IMR-90 (cell line): ENCODE results near the gene CBS. TPM values are rescaled to one million over a fixed set of nuclear protein-coding genes. Genes with fewer than 3 reads are reported as not detected.

Experiments
- ATAC-seq: fragments of 200-7000 bp; cut with Tn5 transposase; 2 replicates; pipeline ENCODE4 v1.9.1; 2020; ENCODE audit warnings: low read depth, mild to moderate bottlenecking, moderate library complexity
- BruUV-seq: library from RNA; stranded (reverse); fragments of 400-500 nt; replicated peaks from 2 replicates; lab custom pipeline; 2021; lab: Mats Ljungman, UMichigan
- CTCF ChIA-PET: fragments of 300-600 bp; formaldehyde crosslinking; extraction: SDS; loops from one replicate; lab custom pipeline; 2021; ENCODE audit warnings: antibody characterized with exemption; lab: Yijun Ruan, JAX
- POLR2A ChIA-PET: fragments of 300-600 bp; sonication (Branson Sonifier 250); formaldehyde crosslinking; loops from one replicate; lab custom pipeline; 2022; ENCODE audit warnings: antibody characterized with exemption; ENCODE audit not compliant: unreplicated experiment; lab: Charles Lee
- DNase-seq: peaks from one replicate; pipeline ENCODE4 v3.0.0; 2013
- H2AFZ ChIP-seq: replicated peaks from 2 replicates; pipeline ENCODE3; 2013; ENCODE audit warnings: low read length, mild to moderate bottlenecking; ENCODE audit not compliant: poor library complexity
- H2AK5ac ChIP-seq: 2 replicates; pipeline ENCODE4 v1.6.1; 2013; ENCODE audit warnings: low read depth, low read length, inconsistent platforms
- H2AK9ac ChIP-seq: replicated peaks from 2 replicates; pipeline ENCODE3; 2013; ENCODE audit warnings: mild to moderate bottlenecking, low read depth, low read length, moderate library complexity; ENCODE audit not compliant: poor library complexity
- H2BK120ac ChIP-seq: 2 replicates; pipeline ENCODE4 v1.6.1; 2013; ENCODE audit warnings: low read depth, low read length, inconsistent platforms
- H2BK15ac ChIP-seq: 3 replicates; pipeline ENCODE4 v1.6.1; 2013; ENCODE audit warnings: low read depth, low read length, inconsistent platforms
- H2BK20ac ChIP-seq: 2 replicates; pipeline ENCODE4 v1.6.1; 2013; ENCODE audit warnings: low read depth, mild to moderate bottlenecking, inconsistent platforms, low read length, moderate library complexity
- H2BK5ac ChIP-seq: 2 replicates; pipeline ENCODE4 v1.6.1; 2013; ENCODE audit warnings: mild to moderate bottlenecking, low read depth, low read length, inconsistent platforms; ENCODE audit not compliant: poor library complexity, severe bottlenecking
- H3K14ac ChIP-seq: replicated peaks from 2 replicates; pipeline ENCODE4 v1.6.1; 2013; ENCODE audit warnings: low read depth, low read length, inconsistent platforms
- H3K18ac ChIP-seq: 2 replicates; pipeline ENCODE4 v1.6.1; 2013; ENCODE audit warnings: low read depth, low read length, control low read depth
- H3K23ac ChIP-seq: 2 replicates; pipeline ENCODE4 v1.6.1; 2013; ENCODE audit warnings: low read depth, low read length, inconsistent platforms
- H3K27ac ChIP-seq: 2 replicates; pipeline ENCODE4 v1.5.1; 2013; ENCODE audit warnings: mild to moderate bottlenecking, control low read depth, low read length; ENCODE audit not compliant: insufficient read depth
- H3K27me3 ChIP-seq: 2 replicates; pipeline ENCODE4 v1.6.1; 2013; ENCODE audit warnings: low read length; ENCODE audit not compliant: control insufficient read depth, insufficient read depth
- H3K36me3 ChIP-seq: 2 replicates; pipeline ENCODE4 v1.6.1; 2013; ENCODE audit warnings: low read length, mixed read lengths; ENCODE audit not compliant: control insufficient read depth, insufficient read depth
- H3K4ac ChIP-seq: 2 replicates; pipeline ENCODE4 v1.6.1; 2013; ENCODE audit warnings: low read depth, low read length, inconsistent platforms
- H3K4me1 ChIP-seq: 2 replicates; pipeline ENCODE4 v1.6.1; 2013; ENCODE audit warnings: low read length, mixed read lengths; ENCODE audit not compliant: control insufficient read depth, insufficient read depth
- H3K4me2 ChIP-seq: 2 replicates; pipeline ENCODE4 v1.6.1; 2013; ENCODE audit warnings: low read depth, mild to moderate bottlenecking, control low read depth, low read length, moderate library complexity
- H3K4me3 ChIP-seq: 2 replicates; pipeline ENCODE4 v1.5.1; 2013; ENCODE audit warnings: low read depth, mild to moderate bottlenecking, control low read depth, low read length, moderate library complexity; ENCODE audit not compliant: insufficient read depth
- H3K56ac ChIP-seq: 2 replicates; pipeline ENCODE4 v1.6.1; 2013; ENCODE audit warnings: low read length, inconsistent platforms; ENCODE audit not compliant: insufficient read depth; ENCODE audit errors: extremely low read depth
- H3K79me1 ChIP-seq, 2 experiments: 2 replicates each; pipeline ENCODE4 v1.6.1; 2013; ENCODE audit warnings: low read length in 2 of 2, inconsistent platforms in 1 of 2, low read depth in 1 of 2
- H3K9ac ChIP-seq: 2 replicates; pipeline ENCODE4 v1.6.1; 2013; ENCODE audit warnings: low read depth, low read length, control low read depth
- H3K9me1 ChIP-seq: 2 replicates; pipeline ENCODE4 v1.6.1; 2013; ENCODE audit warnings: low read length, inconsistent platforms; ENCODE audit not compliant: insufficient read depth
- H3K9me3 ChIP-seq: 2 replicates; pipeline ENCODE4 v1.6.1; 2013; ENCODE audit warnings: low read length; ENCODE audit not compliant: control insufficient read depth, insufficient read depth
- H4K20me1 ChIP-seq: 2 replicates; pipeline ENCODE4 v1.6.1; 2013; ENCODE audit warnings: low read length, inconsistent platforms; ENCODE audit not compliant: insufficient read depth
- H4K5ac ChIP-seq: 2 replicates; pipeline ENCODE4 v1.6.1; 2013; ENCODE audit warnings: mild to moderate bottlenecking, low read depth, low read length, control low read depth
- H4K8ac ChIP-seq, 2 experiments: 2 replicates each; pipeline ENCODE4 v1.6.1; 2013; ENCODE audit warnings: low read depth in 2 of 2, low read length in 2 of 2, control low read depth in 1 of 2, inconsistent platforms in 1 of 2
- H4K91ac ChIP-seq: 2 replicates; pipeline ENCODE4 v1.6.1; 2013; ENCODE audit warnings: low read depth, low read length, inconsistent platforms; ENCODE audit not compliant: insufficient read depth
- BHLHE40 ChIP-seq: fragments of 150-350 bp; IDR thresholded peaks from 2 replicates; pipeline ENCODE4 v1.6.1; 2016; ENCODE audit warnings: mild to moderate bottlenecking, low read depth, low read length
- CEBPB ChIP-seq: IDR thresholded peaks from 2 replicates; pipeline ENCODE4 v1.6.1; 2012; ENCODE audit warnings: low read depth, low read length, improper control_type of control experiment
- CHD1 ChIP-seq: IDR thresholded peaks from 2 replicates; pipeline ENCODE4 v1.6.1; 2012; ENCODE audit warnings: low read depth, low read length, improper control_type of control experiment
- FOS ChIP-seq: fragments of 150-350 bp; IDR thresholded peaks from 2 replicates; pipeline ENCODE4 v1.6.1; 2016; ENCODE audit warnings: low read depth, low read length
- MAFK ChIP-seq: IDR thresholded peaks from 2 replicates; pipeline ENCODE4 v1.6.1; 2012; ENCODE audit warnings: low read depth, low read length, improper control_type of control experiment
- MXI1 ChIP-seq: IDR thresholded peaks from 2 replicates; pipeline ENCODE4 v1.6.1; 2012; ENCODE audit warnings: low read depth, mild to moderate bottlenecking, low read length, moderate library complexity, borderline replicate concordance
- POLR2A ChIP-seq: IDR thresholded peaks from 2 replicates; pipeline ENCODE4 v1.6.1; 2012; ENCODE audit warnings: mild to moderate bottlenecking, low read depth, low read length
- RAD21 ChIP-seq: IDR thresholded peaks from 2 replicates; pipeline ENCODE4 v1.6.1; 2012; ENCODE audit warnings: low read length, improper control_type of control experiment
- RCOR1 ChIP-seq: IDR thresholded peaks from 2 replicates; pipeline ENCODE4 v1.6.1; 2012; ENCODE audit warnings: mild to moderate bottlenecking, low read length, improper control_type of control experiment; ENCODE audit not compliant: insufficient replicate concordance
- RFX5 ChIP-seq: IDR thresholded peaks from 2 replicates; pipeline ENCODE4 v1.8.0; 2012; ENCODE audit warnings: low read depth, mild to moderate bottlenecking, low read length, moderate library complexity
- SMC3 ChIP-seq: fragments of 150-350 bp; IDR thresholded peaks from 2 replicates; pipeline ENCODE4 v1.6.1; 2016; ENCODE audit warnings: low read depth, mild to moderate bottlenecking, antibody characterized with exemption, low read length, moderate library complexity
- WGBS, 2 experiments: methylation state at CpG; one replicate each; pipeline versions ENCODE4 v1.1.5 to v1.1.7; 2013; ENCODE audit warnings: missing lambda C conversion rate in 2 of 2; ENCODE audit not compliant: insufficient read length in 1 of 2; ENCODE audit errors: extremely low coverage in 2 of 2; 5-methylcytosine and 5-hydroxymethylcytosine counted together
- dilution Hi-C: fragments of 300-500 bp; cut with HindIII; formaldehyde crosslinking; loops from one replicate; pipeline ENCODE4 v1.14.3; 2018; ENCODE audit warnings: low sequenced_read_pairs; ENCODE audit not compliant: unreplicated experiment
- in situ Hi-C: fragments of 300-500 bp; cut with MboI; formaldehyde crosslinking; loops from 3 replicates; pipeline ENCODE4 v1.14.3; 2019; ENCODE audit warnings: low sequenced_read_pairs, inconsistent platforms, mixed read lengths
- intact Hi-C: fragments of 100-400 bp; cut with micrococcal nuclease; formaldehyde crosslinking; loops from 2 replicates; pipeline ENCODE4 v1.10.0; 2022
- polyA plus RNA-seq, 3 experiments: library from polyadenylated mRNA; depleted of rRNA; stranded (reverse); fragments of >200 nt; gene quantifications; 2 replicates each; pipeline ENCODE4 v1.2.3, GENCODE V29; 2012; ENCODE audit warnings: low replicate concordance in 1 of 3
- total RNA-seq: library from RNA; depleted of rRNA; stranded (reverse); fragments of >200 nt; gene quantifications from 2 replicates; pipeline ENCODE4 v1.2.3, GENCODE V29; 2012
- TF ChIP-seq, protein P1 (sequence below): fragments of 150-350 bp; IDR thresholded peaks from 2 replicates; pipeline ENCODE4 v1.6.1; 2016; ENCODE audit warnings: low read depth, mild to moderate bottlenecking, low read length, moderate library complexity, borderline replicate concordance
- TF ChIP-seq, protein P2 (sequence below): fragments of 150-350 bp; IDR thresholded peaks from 2 replicates; pipeline ENCODE4 v1.6.1; 2017; ENCODE audit warnings: mild to moderate bottlenecking, antibody characterized with exemption, low read length, low read depth

CBS gene
- total and polyA plus RNA-seq, 2 of the 4 experiments (the other 2 are of a cell fraction), result 38.5 to 54.3 TPM

DNA sequence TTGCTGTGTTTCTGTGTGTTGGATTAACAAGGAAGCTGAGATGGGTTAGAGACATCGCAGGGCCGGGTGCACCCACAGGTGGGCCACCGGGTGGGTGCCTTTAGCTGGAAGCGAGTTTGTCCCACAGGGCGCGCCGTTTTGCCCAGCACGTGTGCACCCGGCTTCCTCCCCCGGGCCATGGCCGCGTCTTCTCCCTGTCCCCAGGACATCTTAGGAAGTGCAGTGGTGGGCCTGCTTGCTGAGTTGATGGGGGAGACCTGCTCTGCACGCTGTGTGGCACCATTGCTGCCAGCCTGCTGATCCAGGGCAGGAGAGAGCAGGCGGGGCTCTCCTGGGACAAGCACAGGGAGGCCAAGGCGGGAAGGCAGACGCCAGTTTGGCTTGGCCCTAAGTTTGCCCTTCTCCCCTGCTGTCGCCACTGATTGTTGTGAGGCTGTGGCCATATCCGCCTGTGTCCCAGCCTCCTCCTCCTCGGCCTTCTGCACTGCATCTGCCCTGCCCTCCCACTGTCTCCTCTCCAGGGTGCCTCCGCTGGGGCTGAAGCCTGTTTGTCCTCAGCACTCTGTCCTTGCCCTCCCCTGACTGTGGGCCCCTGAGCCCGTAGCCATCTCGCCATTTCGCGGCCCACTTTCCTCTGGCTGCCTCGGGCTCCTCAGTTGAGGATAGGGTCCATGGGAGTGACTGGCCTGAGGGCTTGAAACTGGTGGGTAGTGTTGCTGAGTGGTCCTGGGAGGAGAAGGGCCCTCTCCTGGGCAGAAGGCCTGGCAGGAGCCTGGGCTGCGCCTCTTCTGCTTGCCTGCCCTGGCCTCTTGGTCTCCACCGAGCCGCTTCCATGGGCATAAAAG lies 53.7 kb downstream of the CBS start (continued):
- no peak for TF ChIP-seq SMC3

DNA sequence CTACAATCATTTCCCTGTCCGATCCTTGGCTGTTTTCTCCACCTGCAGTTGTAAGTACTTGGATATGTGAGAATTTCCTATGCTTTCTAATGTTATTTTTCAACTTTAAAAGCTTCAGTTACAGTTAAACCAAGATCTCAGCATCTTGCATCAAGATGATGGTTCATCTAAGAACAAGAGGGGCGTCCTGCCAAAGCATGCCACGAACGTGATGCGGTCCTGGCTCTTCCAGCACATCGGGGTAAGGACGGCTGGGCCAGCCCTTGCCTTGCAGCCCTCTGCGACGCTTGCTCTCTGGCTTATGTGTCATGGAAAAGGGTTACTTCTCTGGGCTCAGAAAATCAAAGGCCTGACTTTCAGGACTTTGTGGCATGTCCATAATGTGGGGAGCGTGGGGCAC lies 54.4 kb downstream of the CBS start:
- H4K20me1 ChIP-seq, result no peaks in the 10 kb centered on the region
- no peak overlapping the region for H4K91ac ChIP-seq
- no peak overlapping the region for H2AFZ ChIP-seq
- peaks cover 0 to 38% of the 10 kb centered on the region in 2 experiments; a peak in 3 of 4 replicates for H3K79me1 ChIP-seq
- intact Hi-C loops (no loop called here), dilution Hi-C loops (no loop called here), in situ Hi-C loops (no loop called here)
- no peak overlapping the region for H4K8ac ChIP-seq
- no peak overlapping the region for H3K4me3 ChIP-seq
- H3K9ac ChIP-seq, result no peak overlapping the region
- DNase-seq (no peak), ATAC-seq (no peak)
- H3K4ac ChIP-seq, result no peak overlapping the region
- H3K18ac ChIP-seq, result no peak overlapping the region
- no peak overlapping the region for H2BK120ac ChIP-seq
- no peak overlapping the region for H2BK5ac ChIP-seq
- H3K9me3 ChIP-seq, result no peaks in the 10 kb centered on the region
- H3K36me3 ChIP-seq, result peaks cover 54% of the 10 kb centered on the region
- H3K27ac ChIP-seq, result no peak overlapping the region
- no peak overlapping the region for H3K23ac ChIP-seq
- no peak overlapping the region for H2BK15ac ChIP-seq
- no TSS peak for BruUV-seq
- no peaks in the 10 kb centered on the region for H3K27me3 ChIP-seq
- peaks cover 10% of the 10 kb centered on the region for H3K4me1 ChIP-seq
- H2AK5ac ChIP-seq, result no peak overlapping the region
- ChIA-PET POLR2A (no interaction called here), CTCF (no interaction called here)
- 93% methylated on average over 5 of the region's 10 CpGs; no CpG with 5 or more reads in 1 of the 2 experiments for WGBS, 2 experiments
- no peak overlapping the region for H2BK20ac ChIP-seq
- H3K14ac ChIP-seq, result no peak overlapping the region
- no peak overlapping the region for H3K56ac ChIP-seq
- H3K4me2 ChIP-seq, result no peak overlapping the region
- no peak overlapping the region for H2AK9ac ChIP-seq
- H3K9me1 ChIP-seq, result peaks cover 16% of the 10 kb centered on the region
- H4K5ac ChIP-seq, result no peak overlapping the region
- no peak for TF ChIP-seq SMC3
- no peak for TF ChIP-seq RCOR1
- no peak for TF ChIP-seq RFX5
- TF ChIP-seq, protein P1, sequence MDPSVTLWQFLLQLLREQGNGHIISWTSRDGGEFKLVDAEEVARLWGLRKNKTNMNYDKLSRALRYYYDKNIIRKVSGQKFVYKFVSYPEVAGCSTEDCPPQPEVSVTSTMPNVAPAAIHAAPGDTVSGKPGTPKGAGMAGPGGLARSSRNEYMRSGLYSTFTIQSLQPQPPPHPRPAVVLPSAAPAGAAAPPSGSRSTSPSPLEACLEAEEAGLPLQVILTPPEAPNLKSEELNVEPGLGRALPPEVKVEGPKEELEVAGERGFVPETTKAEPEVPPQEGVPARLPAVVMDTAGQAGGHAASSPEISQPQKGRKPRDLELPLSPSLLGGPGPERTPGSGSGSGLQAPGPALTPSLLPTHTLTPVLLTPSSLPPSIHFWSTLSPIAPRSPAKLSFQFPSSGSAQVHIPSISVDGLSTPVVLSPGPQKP, result no peak
- no peak for TF ChIP-seq MXI1
- no peak for TF ChIP-seq MAFK
- TF ChIP-seq BHLHE40, result no peak
- no peak for TF ChIP-seq FOS
- TF ChIP-seq CEBPB, result no peak
- no peak for TF ChIP-seq POLR2A
- no peak for TF ChIP-seq CHD1
- TF ChIP-seq RAD21, result no peak
- TF ChIP-seq, protein P2, sequence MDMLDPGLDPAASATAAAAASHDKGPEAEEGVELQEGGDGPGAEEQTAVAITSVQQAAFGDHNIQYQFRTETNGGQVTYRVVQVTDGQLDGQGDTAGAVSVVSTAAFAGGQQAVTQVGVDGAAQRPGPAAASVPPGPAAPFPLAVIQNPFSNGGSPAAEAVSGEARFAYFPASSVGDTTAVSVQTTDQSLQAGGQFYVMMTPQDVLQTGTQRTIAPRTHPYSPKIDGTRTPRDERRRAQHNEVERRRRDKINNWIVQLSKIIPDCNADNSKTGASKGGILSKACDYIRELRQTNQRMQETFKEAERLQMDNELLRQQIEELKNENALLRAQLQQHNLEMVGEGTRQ, result no peak
